ENCODE data around the gene RORC. TPM values are rescaled to one million over a fixed set of nuclear protein-coding genes. Genes with fewer than 3 reads are reported as not detected.

RORC gene
- total and polyA plus RNA-seq, 4 donors, result 7.6 to 24.7 (median 9.6) TPM

- Histone ChIP-seq H3K27ac (ENCODE audit: low read depth in 1 of 2, low read length in 1 of 2) (no peak overlapping the region), H3K36me3 (ENCODE audit: control insufficient read depth in 4 of 4, insufficient read depth in 4 of 4, low read length in 4 of 4) (no peaks in the 10 kb centered on the region), H3K27me3 (ENCODE audit: control insufficient read depth in 3 of 3, insufficient read depth in 3 of 3, low read length in 2 of 3) (no peaks in the 10 kb centered on the region), H3K4me1 (ENCODE audit: control insufficient read depth in 5 of 5, insufficient read depth in 5 of 5, low read length in 5 of 5) (peaks cover 0 to 7% (median 0%) of the 10 kb centered on the region in 5 donors), H3K9ac (ENCODE audit: insufficient read depth in 1 of 2, low read length in 2 of 2) (no peak overlapping the region), H3K4me3 (no peak overlapping the region), H3K9me3 (ENCODE audit: control insufficient read depth in 4 of 4, insufficient read depth in 3 of 4, low read length in 3 of 4) (no peaks in the 10 kb centered on the region)
- ATAC-seq (ENCODE audit: insufficient read depth, low FRiP score), result no peak
- no peak for DNase-seq
- TF ChIP-seq CTCF (IDR thresholded peaks at IDR 0.05; ENCODE audit: control extremely low read depth, extremely low read depth), result no peak
- WGBS, 2 donors, result 80 to 96% methylated on average over 12 of the region's 12 CpGs
Observed at GRCh38 chr1:151819227-151819835, 12.3 kb downstream of the RORC start.

GRCh38 chr1:151817353-151817730, 14.3 kb downstream of the RORC start:
- ATAC-seq (ENCODE audit: insufficient read depth, low FRiP score) (no peak), DNase-seq (no peak)
- H3K36me3 ChIP-seq (ENCODE audit: control insufficient read depth in 4 of 4, insufficient read depth in 4 of 4, low read length in 4 of 4), result no peaks in the 10 kb centered on the region
- no peak for TF ChIP-seq CTCF (IDR thresholded peaks at IDR 0.05; ENCODE audit: control extremely low read depth, extremely low read depth)
- no peak overlapping the region for H3K27ac ChIP-seq (ENCODE audit: low read depth in 1 of 2, low read length in 1 of 2)
- peaks cover 0 to 7% (median 0%) of the 10 kb centered on the region in 5 donors for H3K4me1 ChIP-seq (ENCODE audit: control insufficient read depth in 5 of 5, insufficient read depth in 5 of 5, low read length in 5 of 5)
- 41 to 67% methylated on average over 7 of the region's 7 CpGs for WGBS, 2 donors
- H3K4me3 ChIP-seq, result no peak overlapping the region
- peaks cover 0 to 2% (median 0%) of the 10 kb centered on the region in 3 donors for H3K27me3 ChIP-seq (ENCODE audit: control insufficient read depth in 3 of 3, insufficient read depth in 3 of 3, low read length in 2 of 3)
- no peak overlapping the region for H3K9ac ChIP-seq (ENCODE audit: insufficient read depth in 1 of 2, low read length in 2 of 2)
- H3K9me3 ChIP-seq (ENCODE audit: control insufficient read depth in 4 of 4, insufficient read depth in 3 of 4, low read length in 3 of 4), result no peaks in the 10 kb centered on the region

- Histone ChIP-seq H3K9me3 (ENCODE audit: control insufficient read depth in 4 of 4, insufficient read depth in 3 of 4, low read length in 3 of 4) (no peaks in the 10 kb centered on the region), H3K4me3 (no peak overlapping the region), H3K27me3 (ENCODE audit: control insufficient read depth in 3 of 3, insufficient read depth in 3 of 3, low read length in 2 of 3) (peaks cover 0 to 2% (median 0%) of the 10 kb centered on the region in 3 donors), H3K9ac (ENCODE audit: insufficient read depth in 1 of 2, low read length in 2 of 2) (no peak overlapping the region), H3K4me1 (ENCODE audit: control insufficient read depth in 5 of 5, insufficient read depth in 5 of 5, low read length in 5 of 5) (peaks cover 0 to 7% (median 0%) of the 10 kb centered on the region in 5 donors), H3K27ac (ENCODE audit: low read depth in 1 of 2, low read length in 1 of 2) (no peak overlapping the region), H3K36me3 (ENCODE audit: control insufficient read depth in 4 of 4, insufficient read depth in 4 of 4, low read length in 4 of 4) (no peaks in the 10 kb centered on the region)
- ATAC-seq (ENCODE audit: insufficient read depth, low FRiP score) (no peak), DNase-seq (no peak)
- TF ChIP-seq CTCF (IDR thresholded peaks at IDR 0.05; ENCODE audit: control extremely low read depth, extremely low read depth), result no peak
- whole genome bisulfite sequencing, 2 donors, result 78 to 82% methylated on average over 26 of the region's 26 CpGs
Observed at GRCh38 chr1:151816548-151817352, 14.9 kb downstream of the RORC start.

Measured in lung (tissue), 12 donors.